GM20000 (cell line): Measurements from ENCODE around the gene RHEB.

Experiments
- DNase-seq: peaks from one replicate; pipeline ENCODE4 v3.0.0; 2012; ENCODE audit warnings: low spot score
- CTCF ChIP-seq: IDR thresholded peaks from 2 replicates; pipeline ENCODE4 v1.5.1; 2012; ENCODE audit warnings: mild to moderate bottlenecking, control low read depth; ENCODE audit errors: extremely low read depth, missing control alignments

RHEB gene

GRCh38 chr7:151437159-151437553 lies 82.5 kb downstream of the RHEB start:
- DNase-seq = no peak
- no peak for TF ChIP-seq CTCF

GRCh38 chr7:151436446-151437158 lies 83.1 kb downstream of the RHEB start:
- TF ChIP-seq CTCF = no peak
- no peak for DNase-seq

- TF ChIP-seq CTCF = no peak
- no peak for DNase-seq
Measured at GRCh38 chr7:151435971-151436370, 83.7 kb downstream of the RHEB start.

GRCh38 chr7:151435103-151435916 lies 84.4 kb downstream of the RHEB start:
- TF ChIP-seq CTCF = no peak

GRCh38 chr7:151434549-151434948 lies 85.1 kb downstream of the RHEB start:
- no peak for DNase-seq
- no peak for TF ChIP-seq CTCF

More at GRCh38 chr7:151435103-151435916, 84.4 kb downstream of the RHEB start:
- no peak for DNase-seq

- no peak for DNase-seq
- no peak for TF ChIP-seq CTCF
Measured at GRCh38 chr7:151433721-151434400, 85.8 kb downstream of the RHEB start.
